Left lung (tissue), 10 donors: Measurements from ENCODE around the gene MSH4. TPM values are rescaled to one million over a fixed set of nuclear protein-coding genes. Genes with fewer than 3 reads are reported as not detected.
"Not testable (repeated sequence)": the region's sequence is repeated elsewhere in the genome, so short reads cannot be mapped to it uniquely, and the experiment has no call there.

Experiments used
- ATAC-seq: fragments of 200-7000 bp; cut with Tn5 transposase; one replicate; pipeline ENCODE4 v1.9.1; 2020; ENCODE audit warnings: moderate library complexity
- DNase-seq, 4 donors: peaks; one replicate each; pipeline ENCODE4 v3.0.0-alpha.2; 2013 to 2020
- H3K27ac ChIP-seq, 2 donors: fragments of 200-600 bp; sonication (generic) in 1 of 2; one replicate each; pipeline versions ENCODE4 v1.5.0 to v1.8.0; 2020 to 2021
- H3K27me3 ChIP-seq, 2 donors: fragments of 200-600 bp; sonication (generic) in 1 of 2; one replicate each; pipeline versions ENCODE4 v1.5.0 to v1.8.0; 2020 to 2021
- H3K36me3 ChIP-seq, 2 donors: fragments of 200-600 bp; sonication (generic) in 1 of 2; one replicate each; pipeline versions ENCODE4 v1.5.0 to v1.8.0; 2020 to 2021
- H3K4me1 ChIP-seq, 2 donors: fragments of 200-600 bp; one replicate each; pipeline ENCODE4 v1.8.0; 2021
- H3K4me3 ChIP-seq, 2 donors: fragments of 200-600 bp; sonication (generic) in 1 of 2; one replicate each; pipeline versions ENCODE4 v1.5.0 to v1.8.0; 2020 to 2021; ENCODE audit warnings: mild to moderate bottlenecking in 1 of 2
- H3K9me3 ChIP-seq, 2 donors: fragments of 200-600 bp; sonication (generic) in 1 of 2; one replicate each; pipeline versions ENCODE4 v1.5.0 to v1.8.0; 2020 to 2021
- intact Hi-C, 2 donors: fragments of 100-400 bp; cut with DNase I; formaldehyde crosslinking; loops; one replicate each; pipeline versions ENCODE4 v1.11.2 to v1.14.2; 2022
- polyA plus RNA-seq, 6 donors: library from polyadenylated mRNA; unstranded; fragments of 120-200 nt; gene quantifications; one replicate each; pipeline ENCODE4 v1.2.1, GENCODE V29; 2013; ENCODE audit not compliant: insufficient read length in 6 of 6
- total RNA-seq, 2 donors: library from RNA; stranded (reverse); fragmentation: NEBNext Ultra II Directional; extraction: Animal tissue kit (Norgen Biotek cat#: 25700); gene quantifications; one replicate each; pipeline ENCODE4 v1.2.1, GENCODE V29; 2021
- TF ChIP-seq, protein P1 (sequence below), 2 donors: fragments of 200-600 bp; sonication (generic) in 1 of 2; IDR thresholded peaks; one replicate each; pipeline versions ENCODE4 v1.5.0 to v1.8.0; 2021; ENCODE audit warnings: antibody characterized with exemption in 2 of 2
- donor health status: DM: no; HTN: yes; CAD: no.
- donor health status: DM: no; HTN: no; CAD: no.

The MSH4 gene
- total and polyA plus RNA-seq, 8 donors = 0.24 to 0.94 (median 0.44) TPM

DNA sequence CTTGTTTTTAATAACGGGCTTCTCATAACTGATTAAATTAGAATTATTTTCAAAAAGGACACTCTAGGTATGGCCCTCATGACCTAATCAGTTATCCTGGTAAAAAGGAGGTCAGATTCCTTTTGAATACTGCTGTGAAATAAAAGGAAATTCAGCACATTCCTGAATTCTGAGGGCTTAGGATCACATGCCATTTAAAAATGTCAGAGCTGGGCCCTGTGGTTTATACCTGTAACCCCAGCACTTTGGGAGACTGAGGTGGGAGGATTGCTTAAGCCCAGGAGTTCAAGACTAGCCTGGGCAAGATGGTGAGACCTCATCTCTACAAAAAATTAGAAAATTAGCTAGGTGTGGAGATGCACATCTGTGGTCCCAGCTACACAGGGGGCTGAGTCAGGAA is 28.7 kb upstream of the MSH4 start:
- Histone ChIP-seq H3K4me3 (no peak overlapping the region), H3K4me1 (no peaks in the 10 kb centered on the region), H3K36me3 (no peaks in the 10 kb centered on the region), H3K27ac (no peak overlapping the region), H3K9me3 (no peaks in the 10 kb centered on the region), H3K27me3 (no peaks in the 10 kb centered on the region)
- DNase-seq (no peak), ATAC-seq (no peak)
- intact Hi-C loops = no loop called here
- TF ChIP-seq, protein P1, sequence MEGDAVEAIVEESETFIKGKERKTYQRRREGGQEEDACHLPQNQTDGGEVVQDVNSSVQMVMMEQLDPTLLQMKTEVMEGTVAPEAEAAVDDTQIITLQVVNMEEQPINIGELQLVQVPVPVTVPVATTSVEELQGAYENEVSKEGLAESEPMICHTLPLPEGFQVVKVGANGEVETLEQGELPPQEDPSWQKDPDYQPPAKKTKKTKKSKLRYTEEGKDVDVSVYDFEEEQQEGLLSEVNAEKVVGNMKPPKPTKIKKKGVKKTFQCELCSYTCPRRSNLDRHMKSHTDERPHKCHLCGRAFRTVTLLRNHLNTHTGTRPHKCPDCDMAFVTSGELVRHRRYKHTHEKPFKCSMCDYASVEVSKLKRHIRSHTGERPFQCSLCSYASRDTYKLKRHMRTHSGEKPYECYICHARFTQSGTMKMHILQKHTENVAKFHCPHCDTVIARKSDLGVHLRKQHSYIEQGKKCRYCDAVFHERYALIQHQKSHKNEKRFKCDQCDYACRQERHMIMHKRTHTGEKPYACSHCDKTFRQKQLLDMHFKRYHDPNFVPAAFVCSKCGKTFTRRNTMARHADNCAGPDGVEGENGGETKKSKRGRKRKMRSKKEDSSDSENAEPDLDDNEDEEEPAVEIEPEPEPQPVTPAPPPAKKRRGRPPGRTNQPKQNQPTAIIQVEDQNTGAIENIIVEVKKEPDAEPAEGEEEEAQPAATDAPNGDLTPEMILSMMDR (IDR thresholded peaks at IDR 0.05) = no peak

DNA sequence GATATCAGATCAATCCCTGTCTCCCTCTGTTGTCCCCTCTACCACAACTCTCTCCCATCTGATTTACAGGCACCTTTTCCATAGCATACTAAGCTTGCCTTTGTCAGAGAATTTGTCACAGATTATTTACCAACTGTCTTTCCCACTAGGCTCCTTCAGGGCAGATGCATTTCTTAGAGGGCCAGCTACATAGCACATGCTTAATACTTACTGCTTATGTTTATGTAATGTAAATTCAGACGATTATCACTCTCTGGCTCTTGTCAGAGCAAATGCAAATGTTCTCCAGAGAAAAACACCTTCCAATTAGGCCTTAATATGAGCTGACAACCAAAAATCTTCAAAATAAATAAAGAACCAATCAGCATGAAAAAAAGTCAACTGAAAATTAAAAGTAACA is 25.9 kb upstream of the MSH4 start:
- H3K4me3 ChIP-seq = no peak overlapping the region
- no peaks in the 10 kb centered on the region for H3K27me3 ChIP-seq
- ATAC-seq (no peak), DNase-seq (no peak)
- no peaks in the 10 kb centered on the region for H3K36me3 ChIP-seq
- TF ChIP-seq, protein P1 (IDR thresholded peaks at IDR 0.05) = no peak
- intact Hi-C loops = no loop called here
- no peaks in the 10 kb centered on the region for H3K4me1 ChIP-seq
- no peaks in the 10 kb centered on the region for H3K9me3 ChIP-seq
- no peak overlapping the region for H3K27ac ChIP-seq

DNA sequence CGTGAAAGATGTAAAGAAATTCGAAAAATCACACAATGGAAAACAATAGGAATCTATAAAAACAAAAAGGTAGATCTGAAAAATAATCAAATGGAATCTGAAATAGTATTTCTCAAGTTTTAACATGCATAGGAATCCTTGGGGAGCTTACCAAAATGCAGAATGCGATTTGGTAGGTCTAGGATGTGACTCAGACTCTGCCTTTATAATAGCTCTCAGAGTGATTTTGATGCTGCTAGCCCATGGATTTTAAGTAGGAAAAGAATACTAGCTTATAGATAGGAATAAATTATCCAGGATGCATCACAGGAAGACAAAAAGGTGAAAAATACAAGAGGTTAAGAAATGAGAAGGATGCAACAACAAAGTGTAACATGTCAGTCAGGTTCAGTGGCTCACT is 24.7 kb upstream of the MSH4 start:
- Histone ChIP-seq H3K4me3 (no peak overlapping the region), H3K36me3 (no peaks in the 10 kb centered on the region), H3K4me1 (no peaks in the 10 kb centered on the region), H3K27me3 (no peaks in the 10 kb centered on the region), H3K27ac (no peak overlapping the region), H3K9me3 (no peaks in the 10 kb centered on the region)
- DNase-seq (no peak), ATAC-seq (no peak)
- intact Hi-C loops = no loop called here
- TF ChIP-seq, protein P1 (IDR thresholded peaks at IDR 0.05) = no peak

DNA sequence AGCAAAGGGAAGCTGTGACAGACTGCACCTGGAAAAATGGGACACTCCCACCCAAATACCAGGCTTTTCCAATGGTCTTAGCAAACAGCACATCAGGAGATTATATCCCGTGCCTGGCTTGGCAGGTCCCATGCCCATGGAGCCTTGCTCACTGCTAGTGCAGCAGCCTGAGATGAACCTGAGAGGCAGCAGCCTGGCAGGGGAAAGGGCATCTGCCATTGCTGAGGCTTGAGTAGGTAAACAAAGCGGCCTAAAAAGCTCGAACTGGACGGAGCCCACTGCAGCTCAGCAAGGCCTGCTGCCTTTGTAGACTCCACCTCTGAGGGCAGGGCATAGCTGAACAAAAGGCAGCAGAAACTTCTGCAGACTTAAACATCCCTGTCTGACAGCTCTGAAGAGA is 18.9 kb upstream of the MSH4 start:
- H3K36me3 ChIP-seq, H3K4me3 ChIP-seq, DNase-seq, H3K27me3 ChIP-seq, H3K4me1 ChIP-seq, ATAC-seq, H3K27ac ChIP-seq, H3K9me3 ChIP-seq, intact Hi-C loops: not testable (repeated sequence)

DNA sequence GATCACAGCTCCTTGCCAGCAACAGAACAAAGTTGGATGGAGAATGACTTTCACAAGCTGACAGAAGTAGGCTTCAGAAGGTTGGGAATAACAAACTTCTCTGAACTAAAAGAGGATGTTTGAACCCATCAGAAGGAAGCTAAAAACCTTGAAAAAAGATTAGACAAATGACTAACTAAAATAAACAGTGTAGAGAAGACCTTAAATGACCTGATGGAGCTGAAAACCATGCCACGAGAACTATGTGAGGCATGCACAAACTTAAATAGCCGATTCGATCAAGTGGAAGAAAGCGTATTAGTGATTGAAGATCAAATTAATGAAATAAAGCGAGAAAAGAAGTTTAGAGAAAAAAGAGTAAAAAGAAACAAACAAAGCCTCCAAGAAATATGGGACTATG is 18.0 kb upstream of the MSH4 start:
- ATAC-seq, H3K4me1 ChIP-seq, intact Hi-C loops, H3K27me3 ChIP-seq, H3K27ac ChIP-seq, H3K36me3 ChIP-seq, H3K4me3 ChIP-seq, H3K9me3 ChIP-seq, DNase-seq: not testable (repeated sequence)

DNA sequence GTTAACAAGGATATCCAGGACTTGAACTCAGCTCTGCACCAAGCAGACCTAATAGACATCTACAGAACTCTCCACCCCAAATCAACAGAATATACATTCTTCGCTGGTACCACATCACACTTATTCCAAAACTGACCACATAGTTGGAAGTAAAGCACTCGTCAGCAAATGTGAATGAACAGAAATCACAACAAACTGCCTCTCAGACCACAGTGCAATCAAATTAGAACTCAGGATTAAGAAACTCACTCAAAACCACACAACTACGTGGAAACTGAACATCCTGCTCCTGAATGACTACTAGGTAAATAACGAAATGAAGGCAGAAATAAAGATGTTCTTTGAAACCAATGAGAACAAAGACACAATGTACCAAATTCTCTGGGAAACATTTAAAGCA is 16.5 kb upstream of the MSH4 start:
- H3K36me3 ChIP-seq, H3K4me3 ChIP-seq, DNase-seq, H3K9me3 ChIP-seq, intact Hi-C loops, ATAC-seq, H3K27ac ChIP-seq, H3K27me3 ChIP-seq, H3K4me1 ChIP-seq: not testable (repeated sequence)

DNA sequence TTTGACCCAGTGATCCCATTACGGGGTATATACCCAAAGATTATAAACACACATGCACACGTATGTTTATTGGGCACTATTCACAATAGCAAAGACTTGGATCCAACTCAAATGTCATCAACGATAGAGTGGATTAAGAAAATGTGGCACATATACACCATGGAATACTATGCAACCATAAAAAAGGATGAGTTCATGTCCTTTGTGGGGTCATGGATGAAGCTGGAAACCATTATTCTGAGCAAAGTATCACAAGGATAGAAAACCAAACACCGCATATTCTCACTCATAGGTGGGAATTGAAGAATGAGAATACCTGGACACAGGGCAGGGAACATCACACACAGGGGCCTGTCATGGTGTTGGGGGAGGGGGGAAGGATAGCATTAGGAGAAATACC is 12.8 kb upstream of the MSH4 start:
- intact Hi-C loops, ATAC-seq: not testable (repeated sequence)

More for the DNA sequence above, 12.8 kb upstream of the MSH4 start:
- H3K4me3 ChIP-seq, H3K27ac ChIP-seq, H3K27me3 ChIP-seq, H3K9me3 ChIP-seq, DNase-seq, H3K36me3 ChIP-seq: not testable (repeated sequence)
- peaks cover 10 to 32% of the 10 kb centered on the region in 2 donors for H3K4me1 ChIP-seq
